PC-9 (cell line): ENCODE results near the gene LRIG1.

Experiments
- EZH2 ChIP-seq: fragments of 200-600 bp; sonication (generic); IDR thresholded peaks from 2 replicates; pipeline ENCODE4 v1.8.0; 2017; ENCODE audit warnings: antibody characterized with exemption, low read depth
- TF ChIP-seq, protein P1 (sequence below): fragments of 200-600 bp; sonication (generic); conservative IDR thresholded peaks from 2 replicates; pipeline ENCODE4 v1.6.1; 2017; ENCODE audit warnings: mixed run types, antibody characterized with exemption, mild to moderate bottlenecking, moderate library complexity

GRCh38 chr3:66463730-66464511 is 36.9 kb downstream of the LRIG1 start:
- TF ChIP-seq, protein P1, sequence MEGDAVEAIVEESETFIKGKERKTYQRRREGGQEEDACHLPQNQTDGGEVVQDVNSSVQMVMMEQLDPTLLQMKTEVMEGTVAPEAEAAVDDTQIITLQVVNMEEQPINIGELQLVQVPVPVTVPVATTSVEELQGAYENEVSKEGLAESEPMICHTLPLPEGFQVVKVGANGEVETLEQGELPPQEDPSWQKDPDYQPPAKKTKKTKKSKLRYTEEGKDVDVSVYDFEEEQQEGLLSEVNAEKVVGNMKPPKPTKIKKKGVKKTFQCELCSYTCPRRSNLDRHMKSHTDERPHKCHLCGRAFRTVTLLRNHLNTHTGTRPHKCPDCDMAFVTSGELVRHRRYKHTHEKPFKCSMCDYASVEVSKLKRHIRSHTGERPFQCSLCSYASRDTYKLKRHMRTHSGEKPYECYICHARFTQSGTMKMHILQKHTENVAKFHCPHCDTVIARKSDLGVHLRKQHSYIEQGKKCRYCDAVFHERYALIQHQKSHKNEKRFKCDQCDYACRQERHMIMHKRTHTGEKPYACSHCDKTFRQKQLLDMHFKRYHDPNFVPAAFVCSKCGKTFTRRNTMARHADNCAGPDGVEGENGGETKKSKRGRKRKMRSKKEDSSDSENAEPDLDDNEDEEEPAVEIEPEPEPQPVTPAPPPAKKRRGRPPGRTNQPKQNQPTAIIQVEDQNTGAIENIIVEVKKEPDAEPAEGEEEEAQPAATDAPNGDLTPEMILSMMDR = no peak
- no peak for TF ChIP-seq EZH2
